GM12865 (cell line): ENCODE measurements around the gene DPP6.

Source experiments
- DNase-seq: peaks from one replicate; pipeline ENCODE4 v3.0.0; 2010; ENCODE audit warnings: low read depth
- H3K4me3 ChIP-seq: 2 replicates; pipeline ENCODE4 v1.5.1; 2011; ENCODE audit warnings: mild to moderate bottlenecking, low read depth, low read length, control low read depth
- TF ChIP-seq, protein P1 (sequence below): IDR thresholded peaks from 2 replicates; pipeline ENCODE4 v1.5.1; 2011; ENCODE audit warnings: low read length, control low read depth, low read depth, inconsistent platforms; ENCODE audit not compliant: insufficient read depth; ENCODE audit errors: missing control alignments

The DPP6 gene

DNA sequence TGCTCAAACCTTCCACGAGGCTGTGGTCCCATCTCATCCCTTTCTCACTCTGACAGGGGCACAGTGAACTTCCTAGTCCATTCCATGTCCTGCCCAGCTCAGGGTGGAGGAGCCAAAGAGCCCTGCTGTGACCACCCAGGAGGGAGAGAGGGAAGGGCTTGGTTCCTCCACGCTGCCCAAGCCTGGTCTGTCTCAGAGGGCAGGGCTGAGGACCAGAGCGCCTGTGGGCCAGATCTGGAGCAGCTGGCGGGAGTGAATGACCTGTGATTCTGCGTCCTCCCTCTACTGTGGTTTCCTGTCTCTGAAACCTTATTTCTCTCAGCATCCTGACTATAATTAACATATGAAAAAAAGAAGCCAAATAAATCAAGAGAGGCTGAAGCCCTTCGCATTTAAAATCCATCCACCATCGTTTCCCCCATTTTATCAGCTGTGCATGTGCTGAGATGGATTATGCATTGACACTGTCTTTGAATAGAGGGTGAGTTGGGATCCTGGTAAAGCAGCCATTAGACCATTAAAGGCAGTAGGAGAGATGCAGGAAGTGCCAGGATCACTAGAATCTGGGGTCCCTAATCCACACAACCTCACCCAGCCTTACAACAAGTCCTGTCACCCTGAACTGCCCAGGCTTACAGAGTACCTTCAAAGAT is 165.6 kb downstream of the DPP6 start:
- TF ChIP-seq, protein P1, sequence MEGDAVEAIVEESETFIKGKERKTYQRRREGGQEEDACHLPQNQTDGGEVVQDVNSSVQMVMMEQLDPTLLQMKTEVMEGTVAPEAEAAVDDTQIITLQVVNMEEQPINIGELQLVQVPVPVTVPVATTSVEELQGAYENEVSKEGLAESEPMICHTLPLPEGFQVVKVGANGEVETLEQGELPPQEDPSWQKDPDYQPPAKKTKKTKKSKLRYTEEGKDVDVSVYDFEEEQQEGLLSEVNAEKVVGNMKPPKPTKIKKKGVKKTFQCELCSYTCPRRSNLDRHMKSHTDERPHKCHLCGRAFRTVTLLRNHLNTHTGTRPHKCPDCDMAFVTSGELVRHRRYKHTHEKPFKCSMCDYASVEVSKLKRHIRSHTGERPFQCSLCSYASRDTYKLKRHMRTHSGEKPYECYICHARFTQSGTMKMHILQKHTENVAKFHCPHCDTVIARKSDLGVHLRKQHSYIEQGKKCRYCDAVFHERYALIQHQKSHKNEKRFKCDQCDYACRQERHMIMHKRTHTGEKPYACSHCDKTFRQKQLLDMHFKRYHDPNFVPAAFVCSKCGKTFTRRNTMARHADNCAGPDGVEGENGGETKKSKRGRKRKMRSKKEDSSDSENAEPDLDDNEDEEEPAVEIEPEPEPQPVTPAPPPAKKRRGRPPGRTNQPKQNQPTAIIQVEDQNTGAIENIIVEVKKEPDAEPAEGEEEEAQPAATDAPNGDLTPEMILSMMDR = no peak
- DNase-seq = no peak
- no peak overlapping the region for H3K4me3 ChIP-seq

DNA sequence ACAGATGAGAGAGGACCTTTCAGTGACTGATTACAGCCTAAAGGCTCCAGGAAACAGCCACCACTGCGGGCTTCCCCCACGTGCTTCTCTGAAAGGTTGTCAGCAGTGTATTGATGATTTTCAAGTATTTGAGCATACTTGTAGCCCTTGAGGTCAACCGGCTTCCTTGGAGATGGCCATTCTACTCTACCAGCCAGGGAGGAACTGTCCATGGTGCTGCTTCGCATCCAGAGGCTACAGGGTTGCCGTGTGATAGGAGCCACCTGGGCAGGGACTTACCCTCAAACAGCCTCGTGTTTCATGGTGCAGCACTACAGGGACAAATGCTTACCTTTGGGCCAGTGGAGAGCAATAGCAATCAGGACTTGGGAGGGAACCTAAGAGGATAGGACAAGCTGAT is 179.5 kb downstream of the DPP6 start:
- TF ChIP-seq, protein P1 = no peak
- DNase-seq = no peak
- H3K4me3 ChIP-seq = no peak overlapping the region

DNA sequence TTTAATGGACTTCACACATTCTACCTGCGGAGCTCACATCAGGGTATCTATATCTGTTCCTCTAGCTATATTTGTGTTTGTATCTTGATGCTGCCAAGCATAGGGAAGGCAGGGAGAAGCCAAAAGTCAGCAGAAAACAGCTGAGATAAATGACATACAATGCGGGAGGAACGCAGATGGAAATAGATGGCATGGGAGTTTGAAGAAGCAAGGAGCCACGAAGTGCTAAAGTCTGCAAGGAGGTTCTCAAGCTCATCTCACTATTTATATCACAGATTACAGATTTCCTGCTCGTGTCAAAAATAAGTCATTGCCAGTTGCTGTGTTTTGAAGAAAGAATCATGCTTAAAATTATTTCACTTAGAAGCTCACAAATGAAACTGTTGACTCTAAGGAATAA is 180.5 kb downstream of the DPP6 start:
- no peak for DNase-seq
- no peak overlapping the region for H3K4me3 ChIP-seq
- TF ChIP-seq, protein P1 = no peak

DNA sequence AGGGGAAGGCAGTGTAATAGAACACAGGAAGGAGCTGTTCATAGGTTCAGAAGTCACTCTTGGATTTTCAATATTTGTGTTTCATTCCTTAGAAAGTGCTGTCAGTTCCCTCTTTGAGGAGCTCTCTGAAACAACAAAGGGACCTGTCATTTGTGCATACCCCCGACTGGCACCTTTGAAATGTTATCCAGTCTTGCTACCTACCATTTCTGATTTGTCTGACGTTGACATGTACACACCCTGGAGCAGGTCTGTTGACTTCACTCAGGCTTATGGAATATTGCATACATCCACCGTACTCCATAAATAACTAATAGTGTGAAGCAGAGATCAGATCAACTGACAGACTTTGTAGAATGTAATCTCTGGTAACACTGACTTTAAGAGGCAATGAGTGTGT is 189.8 kb downstream of the DPP6 start:
- TF ChIP-seq, protein P1 = no peak
- no peak for DNase-seq
- H3K4me3 ChIP-seq = no peak overlapping the region

DNA sequence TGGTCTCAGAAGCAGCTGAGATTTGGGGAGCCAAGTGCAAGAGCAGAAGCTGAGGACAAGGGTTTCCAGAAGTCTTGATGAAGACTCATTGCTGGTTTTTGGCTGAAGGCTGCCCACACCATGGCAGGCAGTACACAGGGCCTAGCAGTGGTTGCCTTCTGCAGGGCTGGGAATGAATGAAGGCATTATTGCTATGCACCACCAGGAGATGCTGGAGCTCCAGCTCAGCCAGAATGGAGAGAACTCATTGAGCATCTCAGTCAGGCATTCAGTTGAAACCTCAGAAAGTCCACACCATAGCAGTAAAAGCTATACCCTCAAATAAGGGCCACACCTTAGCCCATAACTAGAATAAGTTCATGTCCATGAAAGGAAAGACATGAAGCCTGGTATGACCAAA is 190.5 kb downstream of the DPP6 start:
- no peak for DNase-seq
- TF ChIP-seq, protein P1 = no peak
- H3K4me3 ChIP-seq = no peak overlapping the region

DNA sequence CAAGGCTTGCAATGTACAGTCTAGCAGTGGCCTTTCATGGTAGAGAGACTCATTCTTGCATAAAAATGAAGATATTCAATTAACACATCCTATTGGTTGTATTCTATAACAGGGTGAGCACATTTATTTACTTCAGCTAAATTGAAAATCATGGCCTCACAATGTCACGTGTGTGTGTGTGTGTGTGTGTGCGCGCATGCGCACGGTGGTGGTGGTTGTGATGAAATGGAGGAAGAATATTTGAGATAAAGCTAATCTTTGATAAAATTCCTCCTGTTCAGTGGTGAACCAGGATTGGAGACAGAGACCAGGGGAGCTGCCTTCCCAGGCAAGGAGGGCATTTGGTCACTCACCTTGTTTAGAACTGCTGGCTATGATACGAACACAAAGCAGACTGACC is 199.8 kb downstream of the DPP6 start:
- DNase-seq = no peak
- TF ChIP-seq, protein P1 = no peak
- no peak overlapping the region for H3K4me3 ChIP-seq

DNA sequence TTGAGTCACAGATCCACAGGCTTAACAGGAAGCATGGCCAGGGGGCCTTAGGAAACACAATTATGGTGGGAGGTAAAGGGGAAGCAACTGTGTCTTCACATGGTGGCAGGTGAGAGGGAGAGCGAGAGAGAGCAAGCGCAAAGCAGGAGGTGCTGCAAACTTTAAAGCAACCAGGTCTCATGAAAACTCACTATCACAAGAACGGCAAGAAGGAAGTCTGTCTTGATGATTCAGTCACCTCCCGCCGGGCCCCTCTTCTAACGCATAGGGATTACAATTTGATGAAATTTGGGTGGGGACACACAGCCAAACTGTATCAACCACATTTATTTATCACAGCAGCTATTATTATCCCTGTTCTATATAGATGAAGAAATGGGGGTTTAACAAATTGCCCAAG is 201.6 kb downstream of the DPP6 start:
- TF ChIP-seq, protein P1 = no peak
- no peak overlapping the region for H3K4me3 ChIP-seq
- DNase-seq = no peak
